ENCODE data around the gene SYF2. TPM values are rescaled to one million over a fixed set of nuclear protein-coding genes. Genes with fewer than 3 reads are reported as not detected.
A peak's percentile ranks its signal among the peaks of the same experiment; 100 is the strongest.

Gene SYF2
- total RNA-seq, 4 donors from 2014 or later = 24.8 to 45.7 (median 30.9) TPM

GRCh38 chr1:25184001-25184762 lies 48.1 kb downstream of the SYF2 start:
- Histone ChIP-seq H3K27ac (no peak overlapping the region), H3K4me3 (no peak overlapping the region), H3K36me3 (no peaks in the 10 kb centered on the region), H3K4me1 (no peaks in the 10 kb centered on the region), H3K27me3 (no peaks in the 10 kb centered on the region), H3K9me3 (no peaks in the 10 kb centered on the region)
- TF ChIP-seq CTCF (IDR thresholded peaks at IDR 0.05) = no peak
- peak in 1 of 3 donors; percentile 39 for DNase-seq

GRCh38 chr1:25183126-25183980 lies 48.9 kb downstream of the SYF2 start:
- no peaks in the 10 kb centered on the region for H3K36me3 ChIP-seq
- no peaks in the 10 kb centered on the region for H3K4me1 ChIP-seq
- H3K27me3 ChIP-seq = no peaks in the 10 kb centered on the region
- H3K4me3 ChIP-seq = no peak overlapping the region
- DNase-seq = peak in 1 of 3 donors; percentile 27
- TF ChIP-seq CTCF (IDR thresholded peaks at IDR 0.05) = no peak
- H3K9me3 ChIP-seq = no peaks in the 10 kb centered on the region
- no peak overlapping the region for H3K27ac ChIP-seq

- TF ChIP-seq POLR2A (IDR thresholded peaks at IDR 0.05) (no peak), CTCF (IDR thresholded peaks at IDR 0.05) (no peak)
- H3K27ac ChIP-seq = no peak overlapping the region
- peak in 1 of 3 donors; percentile 22 for DNase-seq
These were observed 49.7 kb downstream of the SYF2 start for GRCh38 chr1:25182629-25183028.

GRCh38 chr1:25180996-25181395 lies 51.3 kb downstream of the SYF2 start:
- H3K27ac ChIP-seq = no peak overlapping the region
- TF ChIP-seq POLR2A (IDR thresholded peaks at IDR 0.05) = no peak
- no peak for TF ChIP-seq CTCF (IDR thresholded peaks at IDR 0.05)
- DNase-seq = no peak
- no peaks in the 10 kb centered on the region for H3K36me3 ChIP-seq
- no peaks in the 10 kb centered on the region for H3K27me3 ChIP-seq
- H3K4me1 ChIP-seq = no peaks in the 10 kb centered on the region
- no peaks in the 10 kb centered on the region for H3K9me3 ChIP-seq
- H3K4me3 ChIP-seq = no peak overlapping the region

More at GRCh38 chr1:25182629-25183028, 49.7 kb downstream of the SYF2 start:
- no peaks in the 10 kb centered on the region for H3K27me3 ChIP-seq
- no peaks in the 10 kb centered on the region for H3K4me1 ChIP-seq
- no peak overlapping the region for H3K4me3 ChIP-seq
- no peaks in the 10 kb centered on the region for H3K36me3 ChIP-seq
- no peaks in the 10 kb centered on the region for H3K9me3 ChIP-seq

- H3K27me3 ChIP-seq = no peaks in the 10 kb centered on the region
- TF ChIP-seq CTCF (IDR thresholded peaks at IDR 0.05) = no peak
- no peak for TF ChIP-seq POLR2A (IDR thresholded peaks at IDR 0.05)
- H3K9me3 ChIP-seq = no peaks in the 10 kb centered on the region
- H3K36me3 ChIP-seq = no peaks in the 10 kb centered on the region
- no peaks in the 10 kb centered on the region for H3K4me1 ChIP-seq
- peak in 1 of 3 donors; percentile 39 for DNase-seq
- no peak overlapping the region for H3K4me3 ChIP-seq
- no peak overlapping the region for H3K27ac ChIP-seq
These were observed 53.3 kb downstream of the SYF2 start for GRCh38 chr1:25178917-25179561.

Data from Peyer's patch (tissue), 4 donors.